Subcutaneous abdominal adipose tissue (tissue), 5 donors: Measurements from ENCODE around the gene GP2.

ENCODE experiments used
- H3K27ac ChIP-seq: one replicate; pipeline ENCODE4 v1.7.0; 2013; ENCODE audit warnings: low read depth, mild to moderate bottlenecking, inconsistent platforms, low read length, moderate library complexity
- H3K27me3 ChIP-seq, 5 donors: one replicate each; pipeline ENCODE4 v1.7.0; 2013; ENCODE audit warnings: low read length in 5 of 5, inconsistent platforms in 1 of 5; ENCODE audit not compliant: control insufficient read depth in 5 of 5, insufficient read depth in 4 of 5
- H3K36me3 ChIP-seq, 5 donors: one replicate each; pipeline ENCODE4 v1.7.0; 2013; ENCODE audit warnings: low read length in 5 of 5; ENCODE audit not compliant: control insufficient read depth in 5 of 5, insufficient read depth in 5 of 5
- H3K4me1 ChIP-seq, 5 donors: one replicate each; pipeline ENCODE4 v1.7.0; 2013; ENCODE audit warnings: low read length in 5 of 5, mild to moderate bottlenecking in 3 of 5, moderate library complexity in 1 of 5; ENCODE audit not compliant: control insufficient read depth in 5 of 5, insufficient read depth in 5 of 5
- H3K4me3 ChIP-seq, 5 donors: one replicate each; pipeline ENCODE4 v1.7.0; 2013; ENCODE audit warnings: low read length in 5 of 5, low read depth in 1 of 5
- H3K9ac ChIP-seq, 5 donors: one replicate each; pipeline ENCODE4 v1.7.0; 2013; ENCODE audit warnings: low read length in 5 of 5, mild to moderate bottlenecking in 4 of 5, moderate library complexity in 3 of 5
- H3K9me3 ChIP-seq, 5 donors: one replicate each; pipeline ENCODE4 v1.7.0; 2013; ENCODE audit warnings: low read length in 5 of 5; ENCODE audit not compliant: control insufficient read depth in 5 of 5
- donor health status: healthy.
- donor health status: healthy.
- donor health status: healthy.
- donor health status: healthy.
- donor health status: healthy.

Gene GP2

DNA sequence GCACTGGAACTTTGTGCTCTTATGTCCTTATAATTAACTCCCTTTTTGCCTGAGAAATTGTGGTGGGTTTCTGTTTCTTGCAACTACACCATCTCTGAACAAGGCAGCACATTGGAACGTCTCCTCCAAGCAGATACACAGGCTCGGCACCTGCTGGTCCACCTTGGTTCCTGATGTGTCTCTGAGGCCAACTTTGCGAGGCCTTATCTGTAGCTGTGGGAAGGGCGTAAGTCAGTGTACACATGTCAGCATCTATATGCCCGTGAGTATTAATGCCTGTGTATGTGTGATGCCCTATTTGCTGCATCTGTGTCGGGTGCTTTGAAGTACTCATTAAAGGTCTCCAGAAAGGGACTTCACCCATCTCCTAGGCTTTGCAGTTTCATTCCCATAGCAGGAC, 17.5 kb downstream of the GP2 start:
- H3K36me3 ChIP-seq = no peaks in the 10 kb centered on the region
- H3K27me3 ChIP-seq = peaks cover 0 to 3% (median 0%) of the 10 kb centered on the region in 5 donors
- H3K4me3 ChIP-seq = no peak overlapping the region
- H3K9me3 ChIP-seq = peaks cover 0 to 6% (median 0%) of the 10 kb centered on the region in 5 donors
- no peak overlapping the region for H3K9ac ChIP-seq
- H3K27ac ChIP-seq = no peak overlapping the region
- H3K4me1 ChIP-seq = no peaks in the 10 kb centered on the region

- Histone ChIP-seq H3K27ac (no peak overlapping the region), H3K4me1 (no peaks in the 10 kb centered on the region), H3K4me3 (no peak overlapping the region), H3K9me3 (peaks cover 0 to 6% (median 0%) of the 10 kb centered on the region in 5 donors), H3K9ac (no peak overlapping the region), H3K36me3 (no peaks in the 10 kb centered on the region), H3K27me3 (peaks cover 0 to 3% (median 0%) of the 10 kb centered on the region in 5 donors)
These were observed 18.3 kb downstream of the GP2 start for GRCh38 chr16:20308801-20309590.

- Histone ChIP-seq H3K27ac (no peak overlapping the region), H3K4me1 (no peaks in the 10 kb centered on the region), H3K9me3 (peaks cover 0 to 6% (median 0%) of the 10 kb centered on the region in 5 donors), H3K4me3 (no peak overlapping the region), H3K27me3 (peaks cover 0 to 3% (median 0%) of the 10 kb centered on the region in 5 donors), H3K9ac (no peak overlapping the region), H3K36me3 (no peaks in the 10 kb centered on the region)
These were observed 19.0 kb downstream of the GP2 start for GRCh38 chr16:20308266-20308665.

DNA sequence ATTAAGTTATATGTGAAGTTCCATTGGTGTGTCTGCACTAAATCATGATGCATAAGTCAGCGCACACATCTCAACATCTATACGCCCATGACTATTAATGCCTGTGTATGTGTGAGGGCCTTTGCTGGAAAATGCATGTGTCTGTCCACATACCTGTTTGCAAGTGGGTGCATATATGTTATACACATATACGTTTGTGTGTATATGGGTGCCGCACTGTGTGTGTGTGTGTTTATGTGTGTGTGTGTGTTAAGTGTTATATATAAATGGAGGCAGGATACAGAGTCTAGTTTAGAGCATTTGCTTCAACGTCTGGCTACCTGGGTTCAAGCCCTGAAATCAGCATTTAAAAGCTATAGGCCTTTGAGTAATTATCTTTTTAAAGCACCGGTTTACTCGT, 19.5 kb downstream of the GP2 start:
- Histone ChIP-seq H3K9me3 (peaks cover 0 to 6% (median 0%) of the 10 kb centered on the region in 5 donors), H3K36me3 (no peaks in the 10 kb centered on the region), H3K4me3 (no peak overlapping the region), H3K9ac (no peak overlapping the region), H3K27me3 (peaks cover 0 to 5% (median 0%) of the 10 kb centered on the region in 5 donors), H3K27ac (no peak overlapping the region), H3K4me1 (no peaks in the 10 kb centered on the region)

DNA sequence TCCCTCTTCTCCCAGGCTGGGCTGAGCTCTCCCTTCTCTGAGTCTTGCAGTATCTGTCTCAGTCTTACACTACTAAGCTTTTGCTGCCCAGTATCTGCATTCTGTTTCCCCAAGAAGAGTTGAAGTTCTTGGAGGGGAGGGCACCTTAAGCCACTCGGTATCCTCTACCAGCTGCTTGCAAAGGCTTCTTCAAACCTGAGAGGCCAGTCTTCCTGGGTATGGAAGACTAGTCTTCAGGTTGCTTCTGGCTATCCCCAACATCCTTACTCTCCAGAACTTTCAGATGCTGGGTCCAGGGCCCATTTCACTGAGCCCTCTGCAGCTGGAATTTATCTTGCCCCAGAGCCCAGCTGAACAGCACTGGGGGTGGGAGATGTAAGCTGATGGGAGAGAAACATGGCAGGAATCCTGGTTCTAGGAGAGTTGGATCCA, 20.1 kb downstream of the GP2 start:
- Histone ChIP-seq H3K36me3 (no peaks in the 10 kb centered on the region), H3K9me3 (peaks cover 0 to 6% (median 0%) of the 10 kb centered on the region in 5 donors), H3K4me3 (no peak overlapping the region), H3K27me3 (peaks cover 0 to 5% (median 0%) of the 10 kb centered on the region in 5 donors), H3K4me1 (no peaks in the 10 kb centered on the region), H3K9ac (no peak overlapping the region), H3K27ac (no peak overlapping the region)

DNA sequence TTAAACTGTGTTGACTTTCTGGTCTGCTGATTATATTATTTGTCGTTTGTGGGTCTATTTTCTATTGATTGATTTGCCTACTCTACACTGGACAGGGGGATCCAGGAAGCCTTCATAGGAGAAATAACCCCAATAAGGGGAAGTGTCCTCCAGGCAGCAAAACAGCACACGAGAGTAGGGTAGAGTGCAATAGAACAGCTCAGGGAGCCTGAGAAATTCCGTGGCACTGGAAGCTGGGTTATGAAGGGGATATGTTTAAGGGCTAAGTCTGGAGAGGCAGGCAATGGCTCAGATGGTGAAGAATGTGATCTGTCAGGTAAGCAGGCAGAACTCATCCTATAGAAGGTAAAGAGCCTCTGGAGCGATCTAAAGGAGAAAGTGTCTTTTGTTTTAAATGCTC, 20.9 kb downstream of the GP2 start:
- no peak overlapping the region for H3K27ac ChIP-seq
- H3K9ac ChIP-seq = no peak overlapping the region
- no peak overlapping the region for H3K4me3 ChIP-seq
- H3K36me3 ChIP-seq = no peaks in the 10 kb centered on the region
- H3K4me1 ChIP-seq = no peaks in the 10 kb centered on the region
- peaks cover 0 to 5% (median 0%) of the 10 kb centered on the region in 5 donors for H3K27me3 ChIP-seq
- H3K9me3 ChIP-seq = peaks cover 0 to 2% (median 0%) of the 10 kb centered on the region in 5 donors

DNA sequence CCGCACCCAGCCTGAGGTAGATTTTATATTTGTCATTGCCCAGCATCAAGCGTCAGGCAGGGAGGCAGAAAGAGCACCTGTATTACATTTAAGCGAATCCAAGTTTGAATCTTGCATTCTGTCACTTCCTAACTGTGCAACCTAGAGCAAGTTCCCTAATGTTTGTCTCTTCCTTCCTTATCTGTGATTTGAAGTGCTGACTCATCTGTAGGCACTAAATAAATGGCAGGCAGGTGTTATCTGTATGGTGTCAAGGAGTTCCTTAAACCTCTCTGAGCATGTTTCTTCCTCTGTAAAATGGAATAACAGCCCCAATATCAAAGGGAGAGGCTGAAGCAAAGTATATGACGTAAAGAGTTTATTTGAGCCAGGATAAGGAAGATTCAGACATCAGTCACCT, 24.3 kb downstream of the GP2 start:
- no peak overlapping the region for H3K9ac ChIP-seq
- H3K4me3 ChIP-seq = no peak overlapping the region
- H3K27ac ChIP-seq = no peak overlapping the region
- H3K36me3 ChIP-seq = no peaks in the 10 kb centered on the region
- peaks cover 0 to 8% (median 0%) of the 10 kb centered on the region in 5 donors for H3K27me3 ChIP-seq
- peaks cover 0 to 7% (median 0%) of the 10 kb centered on the region in 5 donors for H3K4me1 ChIP-seq
- no peaks in the 10 kb centered on the region for H3K9me3 ChIP-seq

DNA sequence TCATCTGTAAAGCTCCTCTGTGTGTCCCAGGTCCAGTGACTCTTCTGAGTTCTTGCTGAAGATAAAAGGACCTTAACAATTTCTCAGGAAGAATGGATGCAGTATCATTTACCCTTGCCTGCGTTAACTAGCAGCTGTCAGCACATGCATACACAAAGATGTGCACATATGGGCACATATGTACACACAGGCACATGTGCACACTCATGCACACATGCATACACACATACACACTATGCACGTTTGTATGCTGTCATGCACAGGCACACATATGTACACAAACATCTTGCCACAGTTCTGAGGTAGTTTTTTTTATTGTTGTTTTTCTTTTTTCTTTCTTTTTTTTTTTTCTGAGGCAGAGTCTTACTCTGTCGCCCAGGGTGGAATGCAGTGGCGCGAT, 24.9 kb downstream of the GP2 start:
- Histone ChIP-seq H3K9me3 (no peaks in the 10 kb centered on the region), H3K4me3 (no peak overlapping the region), H3K4me1 (peaks cover 0 to 7% (median 0%) of the 10 kb centered on the region in 5 donors), H3K27ac (no peak overlapping the region), H3K9ac (no peak overlapping the region), H3K36me3 (no peaks in the 10 kb centered on the region), H3K27me3 (peaks cover 0 to 5% (median 0%) of the 10 kb centered on the region in 5 donors)

DNA sequence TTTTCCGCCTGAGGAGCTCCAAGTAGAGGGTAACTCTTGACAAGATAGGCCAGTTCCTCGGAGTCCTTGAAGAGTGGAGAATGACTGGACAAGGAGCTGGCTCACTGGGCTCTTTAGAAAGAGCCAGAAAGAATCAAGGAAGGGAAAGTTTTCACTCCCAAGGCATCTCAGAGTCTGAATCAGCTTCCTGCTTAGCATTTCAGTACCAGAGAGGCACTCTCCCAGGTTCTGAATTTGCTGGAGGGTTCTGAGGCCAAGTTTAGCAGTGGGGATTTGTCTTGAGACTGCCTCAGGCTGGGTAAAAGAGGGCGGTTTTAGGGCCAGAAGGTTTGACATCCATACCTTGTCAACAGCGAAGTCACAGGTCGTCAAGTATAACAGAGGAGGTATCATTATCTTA, 25.5 kb downstream of the GP2 start:
- peaks cover 0 to 5% (median 0%) of the 10 kb centered on the region in 5 donors for H3K27me3 ChIP-seq
- H3K4me3 ChIP-seq = no peak overlapping the region
- peaks cover 0 to 7% (median 0%) of the 10 kb centered on the region in 5 donors for H3K4me1 ChIP-seq
- no peaks in the 10 kb centered on the region for H3K9me3 ChIP-seq
- no peak overlapping the region for H3K27ac ChIP-seq
- no peaks in the 10 kb centered on the region for H3K36me3 ChIP-seq
- no peak overlapping the region for H3K9ac ChIP-seq

- no peak overlapping the region for H3K9ac ChIP-seq
- H3K9me3 ChIP-seq = no peaks in the 10 kb centered on the region
- H3K4me3 ChIP-seq = no peak overlapping the region
- peaks cover 0 to 7% (median 0%) of the 10 kb centered on the region in 5 donors for H3K4me1 ChIP-seq
- H3K36me3 ChIP-seq = no peaks in the 10 kb centered on the region
- peaks cover 0 to 5% (median 0%) of the 10 kb centered on the region in 5 donors for H3K27me3 ChIP-seq
- no peak overlapping the region for H3K27ac ChIP-seq
These were observed 26.8 kb downstream of the GP2 start for GRCh38 chr16:20300312-20301097.
